GM23338 (cell line): Measurements from ENCODE around the gene SCART1.

Experiments used
- CREB1 ChIP-seq: fragments of 250-450 bp; sonication (Bioruptor Pico); IDR thresholded peaks from 2 replicates; pipeline ENCODE4 v1.5.0; 2020; ENCODE audit warnings: low read depth, mild to moderate bottlenecking, moderate library complexity
- CTCF ChIP-seq, 2 experiments: fragments of 200-600 bp in 1 of 2; sonication (generic) in 1 of 2; conservative IDR thresholded peaks; 2 replicates each; pipeline versions ENCODE4 v1.5.1 to v1.6.1; 2016 to 2017; ENCODE audit warnings: antibody characterized with exemption in 2 of 2, low read depth in 2 of 2, mild to moderate bottlenecking in 2 of 2, moderate library complexity in 1 of 2
- ETS1 ChIP-seq: IDR thresholded peaks from 2 replicates; pipeline ENCODE4 v1.6.1; 2016; ENCODE audit warnings: antibody characterized with exemption
- EZH2 ChIP-seq: fragments of 200-600 bp; sonication (generic); IDR thresholded peaks from one replicate; pipeline ENCODE4 v1.8.0; 2017; ENCODE audit warnings: antibody characterized with exemption, mild to moderate bottlenecking, low read depth; ENCODE audit not compliant: unreplicated experiment
- EZH2phosphoT487 ChIP-seq: fragments of 200-600 bp; sonication (generic); IDR thresholded peaks from one replicate; pipeline ENCODE4 v1.8.1; 2018; ENCODE audit warnings: antibody characterized with exemption; ENCODE audit not compliant: unreplicated experiment
- JUNB ChIP-seq: IDR thresholded peaks from one replicate; pipeline ENCODE4 v1.6.1; 2016; ENCODE audit warnings: antibody characterized with exemption; ENCODE audit not compliant: unreplicated experiment
- NANOG ChIP-seq: IDR thresholded peaks from 2 replicates; pipeline ENCODE4 v1.6.1; 2016; ENCODE audit warnings: antibody characterized with exemption, borderline replicate concordance
- POLR2AphosphoS5 ChIP-seq: IDR thresholded peaks from 2 replicates; pipeline ENCODE4 v1.6.1; 2016; ENCODE audit warnings: antibody characterized with exemption, low read depth
- REST ChIP-seq: IDR thresholded peaks from one replicate; pipeline ENCODE4 v1.6.1; 2018; ENCODE audit warnings: antibody characterized with exemption; ENCODE audit not compliant: unreplicated experiment
- STAT1 ChIP-seq: IDR thresholded peaks from one replicate; pipeline ENCODE4 v1.6.1; 2016; ENCODE audit warnings: antibody characterized with exemption; ENCODE audit not compliant: unreplicated experiment

- TF ChIP-seq EZH2: no peak
- TF ChIP-seq CTCF (conservative IDR thresholded peaks at IDR 0.05; ENCODE audit: low read depth in 2 of 2): no peak
- TF ChIP-seq POLR2AphosphoS5: no peak
- no peak for TF ChIP-seq EZH2phosphoT487
- no peak for TF ChIP-seq CREB1 (CRISPR knock-in tag)
- TF ChIP-seq JUNB: no peak
- TF ChIP-seq REST: no peak
- TF ChIP-seq ETS1: no peak
- no peak for TF ChIP-seq NANOG
- TF ChIP-seq STAT1: no peak
Observed at GRCh38 chr10:133461027-133461426, 7.3 kb downstream of the SCART1 start.
